CD4-positive, alpha-beta T cell treated with Interleukin-15 for 1 hour (primary cell): ENCODE results near the gene POLL.

ENCODE experiments used
- DNase-seq: peaks from one replicate; pipeline ENCODE4 v3.0.0-alpha.2; 2020

Gene POLL

GRCh38 chr10:101560298-101561067, 27.6 kb downstream of the POLL start:
- no peak for DNase-seq

DNA sequence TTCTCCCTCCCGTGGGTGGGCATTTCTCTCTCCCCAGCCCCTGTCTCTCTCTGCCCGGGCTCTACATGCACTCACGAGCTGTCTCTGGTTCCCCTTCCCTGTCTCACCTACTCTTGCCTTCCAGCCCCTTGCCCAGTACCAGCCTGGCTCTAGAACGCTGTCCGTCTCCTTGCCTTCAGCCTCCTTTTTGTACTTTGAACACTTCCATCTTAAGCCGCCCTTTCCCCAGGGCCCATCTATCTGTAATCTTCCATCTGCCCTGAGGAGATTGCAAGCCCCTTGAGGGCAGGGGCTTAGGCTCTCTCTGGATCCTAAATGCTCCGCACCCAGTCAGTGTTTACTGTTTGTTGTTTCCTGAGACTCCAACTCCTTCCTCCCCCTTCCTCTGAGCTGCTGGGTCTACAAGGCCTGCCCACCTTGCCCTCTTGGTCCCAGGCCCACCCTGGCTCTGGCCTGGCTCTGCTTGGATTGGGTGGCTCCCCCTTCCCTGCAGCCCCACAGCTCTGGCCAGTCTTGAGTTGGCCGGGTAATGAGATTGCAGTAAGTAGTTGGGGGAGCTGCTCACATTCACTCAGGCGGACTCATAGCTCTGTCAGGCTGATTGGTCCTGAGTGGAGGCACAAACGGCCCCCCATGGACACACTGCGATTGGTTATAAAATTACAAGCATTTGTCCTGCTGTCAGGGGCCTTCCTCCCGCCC, 28.3 kb downstream of the POLL start:
- no peak for DNase-seq

- no peak for DNase-seq
These were observed 29.1 kb downstream of the POLL start for GRCh38 chr10:101558671-101559595.

GRCh38 chr10:101558204-101558603, 29.9 kb downstream of the POLL start:
- no peak for DNase-seq

DNA sequence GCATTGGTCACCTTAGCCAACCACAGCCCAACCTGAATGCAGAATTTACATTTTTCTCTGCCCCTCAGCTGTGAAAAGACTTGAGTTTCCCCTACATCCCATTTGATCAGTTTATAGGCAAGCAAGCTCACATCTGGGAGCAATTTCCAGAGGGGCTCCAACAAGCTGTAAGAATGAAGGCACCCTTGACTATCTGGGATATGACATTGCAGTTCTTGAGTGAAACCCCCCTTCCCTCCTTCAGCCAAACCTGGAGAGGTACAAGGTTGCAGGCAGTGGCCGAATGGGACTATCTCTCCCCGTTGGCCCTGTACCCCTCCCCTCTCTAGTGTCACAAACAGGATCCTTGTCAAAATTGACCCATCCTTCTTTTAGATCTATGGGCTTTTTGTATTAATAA, 30.5 kb downstream of the POLL start:
- DNase-seq = no peak

DNA sequence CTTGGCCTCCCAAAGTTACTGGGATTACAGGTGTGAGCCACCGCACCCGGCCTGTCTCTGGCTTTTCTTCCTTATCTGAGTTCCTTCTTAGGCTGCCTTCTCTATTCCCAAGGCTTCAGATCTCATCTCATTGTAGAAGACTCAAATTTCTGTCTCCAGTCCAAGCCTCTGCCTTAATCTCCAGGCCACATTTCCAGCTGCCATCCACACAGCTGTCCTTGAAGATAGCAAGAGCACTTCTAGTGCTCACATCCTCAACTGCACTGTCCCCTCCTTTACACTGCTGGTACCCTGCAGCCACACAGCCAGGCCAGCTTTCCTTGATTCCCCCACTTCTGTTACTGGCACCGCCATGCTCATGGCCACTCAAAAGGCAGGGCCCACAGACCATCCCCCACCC, 35.6 kb downstream of the POLL start:
- DNase-seq = no peak

DNA sequence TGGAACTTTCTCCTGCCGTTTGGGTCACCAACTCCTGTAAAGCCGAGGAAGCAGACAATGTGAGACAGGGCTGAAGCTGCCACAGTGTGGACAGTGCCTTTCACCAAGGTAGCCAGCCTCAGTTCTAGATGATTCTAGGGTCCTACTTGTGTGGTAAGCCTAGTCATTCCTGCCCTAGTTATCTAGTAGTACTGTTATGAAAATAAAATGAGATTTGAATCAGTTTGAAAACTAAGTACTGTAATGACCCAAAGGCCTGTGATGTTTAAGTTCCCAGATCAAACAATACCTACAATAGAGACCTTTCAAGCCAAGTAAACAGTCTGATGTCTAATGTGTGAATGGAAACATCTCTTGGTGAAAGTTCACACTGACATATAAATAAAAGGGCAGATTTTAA, 37.1 kb downstream of the POLL start:
- DNase-seq = no peak

- DNase-seq = no peak
These were observed 42.2 kb downstream of the POLL start for GRCh38 chr10:101545898-101546297.

DNA sequence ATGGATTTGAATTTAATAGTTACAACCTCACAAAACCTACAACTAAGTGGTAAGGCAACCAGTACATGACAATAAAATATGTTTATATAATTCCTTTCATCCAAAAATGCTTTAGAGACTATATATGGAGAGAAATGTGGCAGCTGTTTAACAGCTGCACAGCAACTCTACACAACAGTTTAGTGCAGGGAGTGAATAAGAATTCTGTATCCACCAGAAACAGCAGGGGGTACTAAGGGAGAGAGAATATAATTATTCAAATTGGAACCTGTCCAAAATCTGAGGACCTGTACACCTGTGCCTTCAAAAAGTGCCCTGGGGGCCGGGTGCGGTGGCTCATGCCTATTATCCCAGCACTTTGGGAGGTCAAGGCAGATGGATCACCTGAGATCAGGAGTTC, 49.6 kb downstream of the POLL start:
- no peak for DNase-seq

GRCh38 chr10:101536800-101537199, 51.3 kb downstream of the POLL start:
- DNase-seq = no peak

DNA sequence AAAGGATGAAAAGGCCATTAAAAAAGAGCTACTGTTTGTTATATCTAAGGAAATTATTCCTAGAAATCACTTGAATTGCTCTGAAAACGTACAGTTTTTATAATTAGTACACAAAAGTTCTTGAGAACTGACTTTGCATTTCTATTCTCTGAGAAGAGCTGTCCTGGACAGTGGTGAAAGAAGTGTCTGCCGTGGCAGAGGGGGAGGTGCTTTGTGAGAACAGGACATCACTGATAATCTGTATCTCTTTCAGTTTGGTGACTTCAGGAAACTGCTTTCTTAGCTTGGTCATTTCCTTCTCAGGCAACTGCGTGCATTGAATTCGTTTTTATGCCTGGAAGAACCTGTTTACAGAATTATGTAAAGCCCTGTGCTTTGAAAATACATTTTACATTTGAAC, 52.1 kb downstream of the POLL start:
- no peak for DNase-seq

DNA sequence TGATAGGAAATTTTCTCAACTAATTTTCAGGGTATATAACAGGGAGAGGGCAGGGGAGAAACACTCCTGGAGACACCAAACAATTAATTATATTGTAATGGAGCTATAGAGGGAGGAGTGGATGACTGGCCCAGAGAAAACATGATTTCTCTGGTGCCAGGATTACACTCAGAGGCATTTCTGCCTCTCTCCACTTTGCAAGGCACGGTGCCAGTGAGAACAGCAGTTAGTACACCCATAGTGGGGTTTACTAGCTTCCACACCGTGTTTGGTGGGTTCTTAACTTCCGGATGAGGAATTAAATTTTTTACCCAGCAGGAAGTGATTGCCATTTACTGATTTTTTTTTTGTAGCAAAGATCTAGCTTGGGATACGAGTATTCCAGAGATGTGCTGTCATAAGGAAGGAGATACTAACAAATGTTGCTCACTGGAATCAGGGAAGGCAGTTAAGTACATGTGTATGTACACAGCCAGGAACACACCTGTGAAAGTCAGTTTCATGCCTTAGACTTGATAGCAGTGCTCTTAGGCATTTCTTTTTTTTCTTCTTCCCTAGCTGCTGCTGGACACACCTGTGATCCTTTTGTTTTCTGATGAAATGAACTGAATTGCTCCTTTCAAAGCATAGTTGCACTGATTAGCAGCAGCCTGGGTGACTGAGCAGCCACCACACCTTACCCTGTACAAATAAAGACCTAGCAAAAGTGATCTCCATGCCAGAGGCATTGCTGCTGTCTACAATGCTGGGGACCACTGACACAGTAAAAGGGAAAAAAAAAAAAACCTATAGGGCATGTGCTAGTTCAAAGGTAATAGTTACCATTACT, 58.1 kb downstream of the POLL start:
- no peak for DNase-seq

GRCh38 chr10:101529207-101529606, 58.9 kb downstream of the POLL start:
- no peak for DNase-seq
